ENCODE results near the gene CADPS2.

Gene CADPS2

GRCh38 chr7:122454776-122455507 lies 431.3 kb downstream of the CADPS2 start:
- no peak for DNase-seq (ENCODE audit: low spot score)
- no peak overlapping the region for H3K27ac ChIP-seq
- CTCF ChIA-PET = no interaction called here
- TF ChIP-seq CTCF (conservative IDR thresholded peaks at IDR 0.05; ENCODE audit: low read depth) = no peak
- POLR2A ChIA-PET (ENCODE audit: low non-redundant PET) = no interaction called here

- no peak for DNase-seq (ENCODE audit: low spot score)
- H3K27ac ChIP-seq = no peak overlapping the region
- POLR2A ChIA-PET (ENCODE audit: low non-redundant PET) = no interaction called here
- CTCF ChIA-PET = no interaction called here
- no peak for TF ChIP-seq CTCF (conservative IDR thresholded peaks at IDR 0.05; ENCODE audit: low read depth)
These were observed 432.8 kb downstream of the CADPS2 start for GRCh38 chr7:122453432-122453831.

GRCh38 chr7:122448893-122449589 lies 437.2 kb downstream of the CADPS2 start:
- no peak for TF ChIP-seq CTCF (conservative IDR thresholded peaks at IDR 0.05; ENCODE audit: low read depth)
- no peak overlapping the region for H3K27ac ChIP-seq
- ChIA-PET POLR2A (ENCODE audit: low non-redundant PET) (no interaction called here), CTCF (no interaction called here)
- no peak for DNase-seq (ENCODE audit: low spot score)

DNA sequence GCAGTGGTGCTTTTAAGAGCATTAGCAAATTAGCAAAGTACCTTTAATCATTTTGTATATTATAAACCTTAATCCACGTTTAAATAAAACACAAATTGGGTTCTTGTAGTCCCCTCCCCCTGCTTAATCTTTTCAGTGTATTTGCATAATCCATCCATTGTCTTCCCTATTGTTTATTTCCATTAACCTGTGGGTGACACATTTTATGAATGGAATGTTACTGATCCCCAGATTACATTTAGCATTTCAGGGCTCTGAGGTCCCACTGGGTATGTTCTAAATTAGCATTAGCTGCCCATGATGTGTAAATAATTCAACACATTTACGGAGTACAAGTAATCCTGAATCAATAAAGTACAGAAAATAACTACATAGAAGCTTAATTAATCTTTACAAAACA lies 443.3 kb downstream of the CADPS2 start:
- no peak overlapping the region for H3K27ac ChIP-seq
- CTCF ChIA-PET = no interaction called here
- no peak for TF ChIP-seq CTCF (conservative IDR thresholded peaks at IDR 0.05; ENCODE audit: low read depth)
- no peak for DNase-seq (ENCODE audit: low spot score)
- POLR2A ChIA-PET (ENCODE audit: low non-redundant PET) = no interaction called here

DNA sequence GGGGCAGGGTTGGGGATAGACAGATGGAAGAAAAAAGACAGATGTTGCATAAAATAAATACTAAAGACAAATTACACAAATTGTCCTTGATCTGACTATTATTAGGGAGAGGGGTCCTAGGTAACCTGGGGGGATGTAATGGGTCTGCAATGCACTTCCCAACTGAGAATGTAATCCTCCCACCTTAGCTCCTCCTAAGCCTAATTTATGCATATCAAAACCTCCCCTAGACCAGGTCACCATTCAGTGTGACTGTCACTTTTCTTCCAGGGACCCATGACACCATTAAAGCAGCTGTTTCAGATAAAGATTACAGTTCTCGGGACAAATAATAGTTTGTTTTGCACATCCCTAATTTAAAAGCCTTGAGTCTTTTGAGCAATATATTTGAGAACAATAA lies 447.8 kb downstream of the CADPS2 start:
- ChIA-PET POLR2A (ENCODE audit: low non-redundant PET) (no interaction called here), CTCF (interaction anchor here (0.7 kb wide), 1 partner anchor 1633 kb away, joined by 3 read pairs; no protein-coding TSS in a partner anchor)
- no peak for TF ChIP-seq CTCF (conservative IDR thresholded peaks at IDR 0.05; ENCODE audit: low read depth)
- H3K27ac ChIP-seq = no peak overlapping the region
- no peak for DNase-seq (ENCODE audit: low spot score)

DNA sequence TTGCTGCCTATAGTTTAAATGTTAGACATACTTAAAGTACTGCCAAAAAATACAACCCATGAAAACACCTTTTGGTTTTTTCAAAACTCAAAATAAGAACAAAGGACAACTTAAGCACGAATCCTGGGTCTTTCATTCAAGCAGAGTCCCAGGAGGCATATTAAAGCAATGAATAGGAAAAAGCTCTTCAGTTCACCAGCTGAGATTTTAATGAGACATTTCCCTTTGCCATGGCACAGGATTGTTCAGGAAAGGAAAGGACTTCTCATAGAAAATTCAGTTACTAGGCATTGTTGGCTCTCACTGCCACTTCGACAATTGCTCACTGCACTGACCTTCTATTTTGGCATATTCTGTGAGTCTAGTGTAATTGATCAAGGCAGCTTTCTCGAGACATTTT lies 448.3 kb downstream of the CADPS2 start:
- no peak for TF ChIP-seq CTCF (conservative IDR thresholded peaks at IDR 0.05; ENCODE audit: low read depth)
- no peak for DNase-seq (ENCODE audit: low spot score)
- no peak overlapping the region for H3K27ac ChIP-seq
- CTCF ChIA-PET = interaction anchor here (0.7 kb wide), 1 partner anchor 1633 kb away, joined by 3 read pairs; no protein-coding TSS in a partner anchor
- POLR2A ChIA-PET (ENCODE audit: low non-redundant PET) = no interaction called here
